HepG2 (cell line): ENCODE data around the gene ACADS. TPM values are rescaled to one million over a fixed set of nuclear protein-coding genes. Genes with fewer than 3 reads are reported as not detected.

Source experiments
- DMAP1 ChIP-seq: IDR thresholded peaks from 2 replicates; pipeline ENCODE4 v1.6.1; 2016
- GFI1 ChIP-seq: sonication (generic); formaldehyde crosslinking; IDR thresholded peaks from 2 replicates; pipeline ENCODE4 v1.5.0; 2020; ENCODE audit warnings: missing genetic modification reagents, mild to moderate bottlenecking, borderline replicate concordance
- HDAC1 ChIP-seq: sonication (generic); formaldehyde crosslinking; IDR thresholded peaks from 2 replicates; pipeline ENCODE4 v1.5.1; 2020; ENCODE audit warnings: mild to moderate bottlenecking, missing genetic modification reagents
- HOXD1 ChIP-seq: sonication (generic); formaldehyde crosslinking; IDR thresholded peaks from 2 replicates; pipeline ENCODE4 v1.5.0; 2020; ENCODE audit warnings: missing genetic modification reagents
- MTA3 ChIP-seq: sonication (generic); formaldehyde crosslinking; IDR thresholded peaks from 2 replicates; pipeline ENCODE4 v1.4.0; 2020; ENCODE audit warnings: missing genetic modification reagents
- NPAS2 ChIP-seq: sonication (generic); formaldehyde crosslinking; IDR thresholded peaks from 2 replicates; pipeline ENCODE4 v1.8.0; 2022; ENCODE audit warnings: mild to moderate bottlenecking, missing genetic modification reagents, borderline replicate concordance
- PAWR ChIP-seq: sonication (generic); formaldehyde crosslinking; IDR thresholded peaks from 2 replicates; pipeline ENCODE4 v1.4.0; 2020; ENCODE audit warnings: missing genetic modification reagents, mild to moderate bottlenecking, borderline replicate concordance
- PHF20 ChIP-seq: sonication (generic); formaldehyde crosslinking; IDR thresholded peaks from 2 replicates; pipeline ENCODE4 v1.5.0; 2020; ENCODE audit warnings: mild to moderate bottlenecking, missing genetic modification reagents
- RAD21 ChIP-seq: fragments of 450-650 bp; formaldehyde crosslinking; IDR thresholded peaks from 2 replicates; pipeline ENCODE4 v1.5.0; 2020; ENCODE audit warnings: mild to moderate bottlenecking
- SIX4 ChIP-seq: sonication (generic); formaldehyde crosslinking; IDR thresholded peaks from 2 replicates; pipeline ENCODE4 v1.4.0; 2020; ENCODE audit warnings: missing genetic modification reagents
- STAG1 ChIP-seq: sonication (generic); formaldehyde crosslinking; IDR thresholded peaks from 2 replicates; pipeline ENCODE4 v1.4.0; 2020; ENCODE audit warnings: missing genetic modification reagents
- ZNF251 ChIP-seq: sonication (generic); formaldehyde crosslinking; IDR thresholded peaks from 2 replicates; pipeline ENCODE4 v1.9.0; 2021; ENCODE audit warnings: mild to moderate bottlenecking, missing genetic modification reagents
- ZNF607 ChIP-seq: sonication (generic); formaldehyde crosslinking; IDR thresholded peaks from 2 replicates; pipeline ENCODE4 v1.5.1; 2020; ENCODE audit warnings: missing genetic modification reagents, mild to moderate bottlenecking, borderline replicate concordance
- ZNF724P ChIP-seq: sonication (generic); formaldehyde crosslinking; IDR thresholded peaks from 2 replicates; pipeline ENCODE4 v1.8.0; 2022; ENCODE audit warnings: missing genetic modification reagents, borderline replicate concordance
- ZNF761 ChIP-seq: sonication (generic); formaldehyde crosslinking; conservative IDR thresholded peaks from 2 replicates; pipeline ENCODE4 v1.4.0; 2020; ENCODE audit warnings: mild to moderate bottlenecking, missing genetic modification reagents
- polyA plus RNA-seq, 8 experiments: library from polyadenylated mRNA; depleted of rRNA in 3 of 8; stranded (reverse) in 7 of 8; unstranded in 1 of 8; fragments of >200 nt; fragmentation: Illumina TruSeq in 4 of 8; extraction: Trizol in 4 of 8; gene quantifications; 2 replicates each; pipeline versions ENCODE4 v1.2.1 to v1.2.3, GENCODE V29; 2011 to 2016; ENCODE audit warnings: low read depth in 4 of 8, missing spikeins in 1 of 8, mixed read lengths in 1 of 8; ENCODE audit not compliant: insufficient read depth in 1 of 8
- total RNA-seq, 5 experiments: library from RNA; depleted of rRNA; stranded (reverse); fragments of >200 nt; fragmentation: Illumina TruSeq; extraction: Trizol; gene quantifications; 2 replicates each; pipeline ENCODE4 v1.2.3, GENCODE V29; 2016; ENCODE audit warnings: low read depth in 1 of 5
- TF ChIP-seq, protein P1 (sequence below): sonication (generic); formaldehyde crosslinking; IDR thresholded peaks from 2 replicates; pipeline ENCODE4 v1.5.0; 2020; ENCODE audit warnings: mild to moderate bottlenecking, missing genetic modification reagents, borderline replicate concordance
- TF ChIP-seq, protein P2 (sequence below): sonication (generic); formaldehyde crosslinking; IDR thresholded peaks from 2 replicates; pipeline ENCODE4 v1.4.0; 2020; ENCODE audit warnings: mild to moderate bottlenecking, missing genetic modification reagents
- TF ChIP-seq, protein P3 (sequence below): sonication (generic); formaldehyde crosslinking; IDR thresholded peaks from 2 replicates; pipeline ENCODE4 v1.8.0; 2022; ENCODE audit warnings: mild to moderate bottlenecking, missing genetic modification reagents
- TF ChIP-seq, protein P4 (sequence below): sonication (generic); formaldehyde crosslinking; IDR thresholded peaks from 2 replicates; pipeline ENCODE4 v1.9.0; 2022; ENCODE audit warnings: missing genetic modification reagents, mild to moderate bottlenecking, borderline replicate concordance

ACADS gene
- total and polyA plus RNA-seq, 2 of the 13 experiments (the other 11 are each of a cell fraction or from before 2014, with no cell fraction given) = 17.4 to 27.7 TPM

DNA sequence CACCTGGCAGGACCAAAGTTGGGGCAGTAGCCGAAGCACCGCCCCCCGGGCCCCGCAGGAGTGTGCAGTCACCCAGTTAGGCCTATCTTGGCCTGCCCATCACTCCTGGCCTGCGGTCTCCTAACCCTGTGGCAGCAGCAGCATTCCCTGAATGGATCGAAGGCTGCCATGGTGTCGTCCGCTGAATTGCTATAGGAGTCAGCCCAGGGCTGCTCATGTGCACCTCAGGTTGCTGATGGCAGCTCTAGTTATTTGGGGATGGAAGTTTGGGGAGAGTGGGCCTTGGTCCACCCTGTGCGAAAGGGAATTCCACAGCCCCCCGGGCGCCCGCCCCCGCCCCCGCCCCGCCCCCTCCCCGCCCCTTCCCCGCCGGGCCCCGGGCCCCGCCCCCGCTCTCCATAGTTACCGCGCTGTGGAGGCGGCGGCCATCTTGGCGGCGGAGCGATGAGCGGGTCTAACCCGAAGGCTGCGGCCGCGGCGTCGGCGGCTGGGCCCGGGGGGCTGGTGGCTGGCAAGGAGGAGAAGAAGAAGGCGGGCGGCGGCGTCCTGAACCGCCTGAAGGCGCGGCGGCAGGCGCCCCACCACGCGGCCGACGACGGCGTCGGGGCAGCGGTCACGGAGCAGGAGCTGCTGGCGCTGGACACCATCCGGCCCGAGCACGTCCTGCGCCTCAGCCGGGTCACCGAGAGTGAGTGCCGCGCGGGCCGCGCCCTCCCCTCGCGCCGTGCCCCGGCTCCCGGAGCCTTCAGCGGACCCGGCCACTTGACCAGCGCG is 15.4 kb upstream of the ACADS start, which contains the start of gene UNC119B (continued):
- TF ChIP-seq, protein P1, sequence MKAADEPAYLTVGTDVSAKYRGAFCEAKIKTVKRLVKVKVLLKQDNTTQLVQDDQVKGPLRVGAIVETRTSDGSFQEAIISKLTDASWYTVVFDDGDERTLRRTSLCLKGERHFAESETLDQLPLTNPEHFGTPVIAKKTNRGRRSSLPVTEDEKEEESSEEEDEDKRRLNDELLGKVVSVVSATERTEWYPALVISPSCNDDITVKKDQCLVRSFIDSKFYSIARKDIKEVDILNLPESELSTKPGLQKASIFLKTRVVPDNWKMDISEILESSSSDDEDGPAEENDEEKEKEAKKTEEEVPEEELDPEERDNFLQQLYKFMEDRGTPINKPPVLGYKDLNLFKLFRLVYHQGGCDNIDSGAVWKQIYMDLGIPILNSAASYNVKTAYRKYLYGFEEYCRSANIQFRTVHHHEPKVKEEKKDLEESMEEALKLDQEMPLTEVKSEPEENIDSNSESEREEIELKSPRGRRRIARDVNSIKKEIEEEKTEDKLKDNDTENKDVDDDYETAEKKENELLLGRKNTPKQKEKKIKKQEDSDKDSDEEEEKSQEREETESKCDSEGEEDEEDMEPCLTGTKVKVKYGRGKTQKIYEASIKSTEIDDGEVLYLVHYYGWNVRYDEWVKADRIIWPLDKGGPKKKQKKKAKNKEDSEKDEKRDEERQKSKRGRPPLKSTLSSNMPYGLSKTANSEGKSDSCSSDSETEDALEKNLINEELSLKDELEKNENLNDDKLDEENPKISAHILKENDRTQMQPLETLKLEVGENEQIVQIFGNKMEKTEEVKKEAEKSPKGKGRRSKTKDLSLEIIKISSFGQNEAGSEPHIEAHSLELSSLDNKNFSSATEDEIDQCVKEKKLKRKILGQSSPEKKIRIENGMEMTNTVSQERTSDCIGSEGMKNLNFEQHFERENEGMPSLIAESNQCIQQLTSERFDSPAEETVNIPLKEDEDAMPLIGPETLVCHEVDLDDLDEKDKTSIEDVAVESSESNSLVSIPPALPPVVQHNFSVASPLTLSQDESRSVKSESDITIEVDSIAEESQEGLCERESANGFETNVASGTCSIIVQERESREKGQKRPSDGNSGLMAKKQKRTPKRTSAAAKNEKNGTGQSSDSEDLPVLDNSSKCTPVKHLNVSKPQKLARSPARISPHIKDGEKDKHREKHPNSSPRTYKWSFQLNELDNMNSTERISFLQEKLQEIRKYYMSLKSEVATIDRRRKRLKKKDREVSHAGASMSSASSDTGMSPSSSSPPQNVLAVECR = peak; percentile 78; the same call in 1 of the 2 replicates
- TF ChIP-seq ZNF607 (CRISPR knock-in tag) (peak; percentile 71; the same call in 1 of the 2 replicates), ZNF724P (CRISPR knock-in tag) (0 out of 2 replicates have a peak, but pooled peaks have one; percentile 51), MTA3 (CRISPR knock-in tag) (no peak), NPAS2 (no peak), SIX4 (CRISPR knock-in tag) (no peak), ZNF761 (no peak), HDAC1 (CRISPR knock-in tag) (no peak; the same call in 1 of the 2 replicates), DMAP1 (CRISPR knock-in tag) (no peak), RAD21 (CRISPR knock-in tag) (no peak), STAG1 (CRISPR knock-in tag) (no peak), PAWR (no peak), ZNF251 (CRISPR knock-in tag) (no peak), HOXD1 (CRISPR knock-in tag) (no peak), PHF20 (CRISPR knock-in tag) (no peak), GFI1 (CRISPR knock-in tag) (no peak)
- TF ChIP-seq, protein P2, sequence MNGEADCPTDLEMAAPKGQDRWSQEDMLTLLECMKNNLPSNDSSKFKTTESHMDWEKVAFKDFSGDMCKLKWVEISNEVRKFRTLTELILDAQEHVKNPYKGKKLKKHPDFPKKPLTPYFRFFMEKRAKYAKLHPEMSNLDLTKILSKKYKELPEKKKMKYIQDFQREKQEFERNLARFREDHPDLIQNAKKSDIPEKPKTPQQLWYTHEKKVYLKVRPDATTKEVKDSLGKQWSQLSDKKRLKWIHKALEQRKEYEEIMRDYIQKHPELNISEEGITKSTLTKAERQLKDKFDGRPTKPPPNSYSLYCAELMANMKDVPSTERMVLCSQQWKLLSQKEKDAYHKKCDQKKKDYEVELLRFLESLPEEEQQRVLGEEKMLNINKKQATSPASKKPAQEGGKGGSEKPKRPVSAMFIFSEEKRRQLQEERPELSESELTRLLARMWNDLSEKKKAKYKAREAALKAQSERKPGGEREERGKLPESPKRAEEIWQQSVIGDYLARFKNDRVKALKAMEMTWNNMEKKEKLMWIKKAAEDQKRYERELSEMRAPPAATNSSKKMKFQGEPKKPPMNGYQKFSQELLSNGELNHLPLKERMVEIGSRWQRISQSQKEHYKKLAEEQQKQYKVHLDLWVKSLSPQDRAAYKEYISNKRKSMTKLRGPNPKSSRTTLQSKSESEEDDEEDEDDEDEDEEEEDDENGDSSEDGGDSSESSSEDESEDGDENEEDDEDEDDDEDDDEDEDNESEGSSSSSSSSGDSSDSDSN (CRISPR knock-in tag) = peak; percentile 45; the same call in 1 of the 2 replicates
- TF ChIP-seq, protein P3, sequence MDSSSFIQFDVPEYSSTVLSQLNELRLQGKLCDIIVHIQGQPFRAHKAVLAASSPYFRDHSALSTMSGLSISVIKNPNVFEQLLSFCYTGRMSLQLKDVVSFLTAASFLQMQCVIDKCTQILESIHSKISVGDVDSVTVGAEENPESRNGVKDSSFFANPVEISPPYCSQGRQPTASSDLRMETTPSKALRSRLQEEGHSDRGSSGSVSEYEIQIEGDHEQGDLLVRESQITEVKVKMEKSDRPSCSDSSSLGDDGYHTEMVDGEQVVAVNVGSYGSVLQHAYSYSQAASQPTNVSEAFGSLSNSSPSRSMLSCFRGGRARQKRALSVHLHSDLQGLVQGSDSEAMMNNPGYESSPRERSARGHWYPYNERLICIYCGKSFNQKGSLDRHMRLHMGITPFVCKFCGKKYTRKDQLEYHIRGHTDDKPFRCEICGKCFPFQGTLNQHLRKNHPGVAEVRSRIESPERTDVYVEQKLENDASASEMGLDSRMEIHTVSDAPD = no peak
- TF ChIP-seq, protein P4, sequence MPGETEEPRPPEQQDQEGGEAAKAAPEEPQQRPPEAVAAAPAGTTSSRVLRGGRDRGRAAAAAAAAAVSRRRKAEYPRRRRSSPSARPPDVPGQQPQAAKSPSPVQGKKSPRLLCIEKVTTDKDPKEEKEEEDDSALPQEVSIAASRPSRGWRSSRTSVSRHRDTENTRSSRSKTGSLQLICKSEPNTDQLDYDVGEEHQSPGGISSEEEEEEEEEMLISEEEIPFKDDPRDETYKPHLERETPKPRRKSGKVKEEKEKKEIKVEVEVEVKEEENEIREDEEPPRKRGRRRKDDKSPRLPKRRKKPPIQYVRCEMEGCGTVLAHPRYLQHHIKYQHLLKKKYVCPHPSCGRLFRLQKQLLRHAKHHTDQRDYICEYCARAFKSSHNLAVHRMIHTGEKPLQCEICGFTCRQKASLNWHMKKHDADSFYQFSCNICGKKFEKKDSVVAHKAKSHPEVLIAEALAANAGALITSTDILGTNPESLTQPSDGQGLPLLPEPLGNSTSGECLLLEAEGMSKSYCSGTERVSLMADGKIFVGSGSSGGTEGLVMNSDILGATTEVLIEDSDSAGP (CRISPR knock-in tag) = 0 out of 2 replicates have a peak, but pooled peaks have one; percentile 28
